Neural cell (in vitro differentiated cells): Measurements from ENCODE around the gene RAP1GDS1.

Experiments
- EP300 ChIP-seq: fragments of 450-650 bp; conservative IDR thresholded peaks from 2 replicates; pipeline ENCODE4 v1.6.1; 2014; ENCODE audit warnings: antibody characterized with exemption, mild to moderate bottlenecking, moderate library complexity; ENCODE audit not compliant: poor library complexity, severe bottlenecking
- EZH2 ChIP-seq: fragments of 200-600, 300-800 bp; shearing (Covaris generic), sonication (generic); IDR thresholded peaks from 2 replicates; pipeline ENCODE4 v1.6.1; 2014; ENCODE audit warnings: antibody characterized with exemption, low read length, borderline replicate concordance, mild to moderate bottlenecking; ENCODE audit not compliant: insufficient read depth, poor library complexity, severe bottlenecking
- MXI1 ChIP-seq: fragments of 450-650 bp; conservative IDR thresholded peaks from 2 replicates; pipeline ENCODE4 v1.6.1; 2014; ENCODE audit warnings: antibody characterized with exemption, mild to moderate bottlenecking; ENCODE audit not compliant: poor library complexity, severe bottlenecking
- POLR2AphosphoS5 ChIP-seq: IDR thresholded peaks from 2 replicates; pipeline ENCODE4 v1.6.1; 2012
- RAD21 ChIP-seq: fragments of 450-650 bp; conservative IDR thresholded peaks from 2 replicates; pipeline ENCODE4 v1.6.1; 2014; ENCODE audit warnings: antibody characterized with exemption, mild to moderate bottlenecking, moderate library complexity
- SMC3 ChIP-seq: fragments of 450-650 bp; conservative IDR thresholded peaks from 2 replicates; pipeline ENCODE4 v1.6.1; 2014; ENCODE audit warnings: antibody characterized with exemption, mild to moderate bottlenecking, moderate library complexity; ENCODE audit not compliant: poor library complexity
- TAF1 ChIP-seq: IDR thresholded peaks from 2 replicates; pipeline ENCODE4 v1.6.1; 2012; ENCODE audit warnings: low read depth
- TF ChIP-seq, protein P1 (sequence below): fragments of 450-650 bp; IDR thresholded peaks from 2 replicates; pipeline ENCODE4 v1.5.1; 2014; ENCODE audit warnings: antibody characterized with exemption, mild to moderate bottlenecking, moderate library complexity; ENCODE audit not compliant: poor library complexity, severe bottlenecking
- TF ChIP-seq, protein P2 (sequence below): IDR thresholded peaks from 2 replicates; pipeline ENCODE4 v1.6.1; 2012; ENCODE audit warnings: borderline replicate concordance

DNA sequence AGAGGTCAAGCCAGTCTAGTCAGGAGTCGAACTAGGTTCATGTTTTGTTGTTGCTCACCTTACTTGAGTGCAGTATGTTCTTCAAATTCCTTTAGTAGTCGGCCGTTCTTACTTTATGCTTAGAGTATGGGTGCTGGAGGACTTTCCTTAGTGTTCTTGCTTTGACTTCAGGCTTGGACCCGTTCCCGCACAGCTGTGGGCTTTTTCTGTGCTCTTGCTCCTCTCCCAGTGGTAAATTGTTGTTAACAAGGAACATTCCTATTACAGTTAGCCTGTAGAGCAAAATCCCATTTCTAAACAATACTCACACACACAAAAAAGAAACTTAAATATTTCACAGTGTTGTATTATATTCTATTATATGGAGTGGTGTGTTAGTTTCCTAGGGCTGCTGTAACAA is 113.5 kb downstream of the RAP1GDS1 start:
- TF ChIP-seq, protein P1, sequence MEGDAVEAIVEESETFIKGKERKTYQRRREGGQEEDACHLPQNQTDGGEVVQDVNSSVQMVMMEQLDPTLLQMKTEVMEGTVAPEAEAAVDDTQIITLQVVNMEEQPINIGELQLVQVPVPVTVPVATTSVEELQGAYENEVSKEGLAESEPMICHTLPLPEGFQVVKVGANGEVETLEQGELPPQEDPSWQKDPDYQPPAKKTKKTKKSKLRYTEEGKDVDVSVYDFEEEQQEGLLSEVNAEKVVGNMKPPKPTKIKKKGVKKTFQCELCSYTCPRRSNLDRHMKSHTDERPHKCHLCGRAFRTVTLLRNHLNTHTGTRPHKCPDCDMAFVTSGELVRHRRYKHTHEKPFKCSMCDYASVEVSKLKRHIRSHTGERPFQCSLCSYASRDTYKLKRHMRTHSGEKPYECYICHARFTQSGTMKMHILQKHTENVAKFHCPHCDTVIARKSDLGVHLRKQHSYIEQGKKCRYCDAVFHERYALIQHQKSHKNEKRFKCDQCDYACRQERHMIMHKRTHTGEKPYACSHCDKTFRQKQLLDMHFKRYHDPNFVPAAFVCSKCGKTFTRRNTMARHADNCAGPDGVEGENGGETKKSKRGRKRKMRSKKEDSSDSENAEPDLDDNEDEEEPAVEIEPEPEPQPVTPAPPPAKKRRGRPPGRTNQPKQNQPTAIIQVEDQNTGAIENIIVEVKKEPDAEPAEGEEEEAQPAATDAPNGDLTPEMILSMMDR = no peak
- TF ChIP-seq RAD21 = no peak
- no peak for TF ChIP-seq EZH2
- no peak for TF ChIP-seq SMC3
- no peak for TF ChIP-seq POLR2AphosphoS5
- TF ChIP-seq, protein P2, sequence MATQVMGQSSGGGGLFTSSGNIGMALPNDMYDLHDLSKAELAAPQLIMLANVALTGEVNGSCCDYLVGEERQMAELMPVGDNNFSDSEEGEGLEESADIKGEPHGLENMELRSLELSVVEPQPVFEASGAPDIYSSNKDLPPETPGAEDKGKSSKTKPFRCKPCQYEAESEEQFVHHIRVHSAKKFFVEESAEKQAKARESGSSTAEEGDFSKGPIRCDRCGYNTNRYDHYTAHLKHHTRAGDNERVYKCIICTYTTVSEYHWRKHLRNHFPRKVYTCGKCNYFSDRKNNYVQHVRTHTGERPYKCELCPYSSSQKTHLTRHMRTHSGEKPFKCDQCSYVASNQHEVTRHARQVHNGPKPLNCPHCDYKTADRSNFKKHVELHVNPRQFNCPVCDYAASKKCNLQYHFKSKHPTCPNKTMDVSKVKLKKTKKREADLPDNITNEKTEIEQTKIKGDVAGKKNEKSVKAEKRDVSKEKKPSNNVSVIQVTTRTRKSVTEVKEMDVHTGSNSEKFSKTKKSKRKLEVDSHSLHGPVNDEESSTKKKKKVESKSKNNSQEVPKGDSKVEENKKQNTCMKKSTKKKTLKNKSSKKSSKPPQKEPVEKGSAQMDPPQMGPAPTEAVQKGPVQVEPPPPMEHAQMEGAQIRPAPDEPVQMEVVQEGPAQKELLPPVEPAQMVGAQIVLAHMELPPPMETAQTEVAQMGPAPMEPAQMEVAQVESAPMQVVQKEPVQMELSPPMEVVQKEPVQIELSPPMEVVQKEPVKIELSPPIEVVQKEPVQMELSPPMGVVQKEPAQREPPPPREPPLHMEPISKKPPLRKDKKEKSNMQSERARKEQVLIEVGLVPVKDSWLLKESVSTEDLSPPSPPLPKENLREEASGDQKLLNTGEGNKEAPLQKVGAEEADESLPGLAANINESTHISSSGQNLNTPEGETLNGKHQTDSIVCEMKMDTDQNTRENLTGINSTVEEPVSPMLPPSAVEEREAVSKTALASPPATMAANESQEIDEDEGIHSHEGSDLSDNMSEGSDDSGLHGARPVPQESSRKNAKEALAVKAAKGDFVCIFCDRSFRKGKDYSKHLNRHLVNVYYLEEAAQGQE = no peak
- no peak for TF ChIP-seq EP300
- no peak for TF ChIP-seq TAF1
- TF ChIP-seq MXI1 = no peak
